ENCODE results near the gene HIVEP3. TPM values are rescaled to one million over a fixed set of nuclear protein-coding genes. Genes with fewer than 3 reads are reported as not detected.
A peak's percentile ranks its signal among the peaks of the same experiment; 100 is the strongest.

The HIVEP3 gene
- total RNA-seq, 1 experiment from 2014 or later, result 11.0 TPM

DNA sequence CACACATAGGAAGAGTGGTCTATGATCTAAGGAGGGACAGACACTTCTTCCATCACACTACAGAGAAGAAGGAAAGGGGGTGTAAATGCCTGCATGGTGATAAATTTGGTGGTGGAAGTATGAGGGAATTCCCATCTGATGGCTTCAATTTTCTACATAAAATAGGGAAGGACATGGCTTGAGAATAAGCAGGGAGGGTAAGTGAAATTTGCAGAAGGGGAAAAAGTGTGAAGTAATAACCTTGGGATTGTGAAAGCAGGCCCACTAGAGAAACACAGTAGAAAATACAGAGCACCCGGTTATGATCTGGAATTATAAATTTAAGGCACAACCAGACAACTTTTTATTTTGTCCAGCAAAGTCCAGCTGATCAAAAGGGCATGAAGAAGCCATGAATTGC, 22.7 kb upstream of the HIVEP3 start:
- intact Hi-C loops (cut with micrococcal nuclease; ENCODE audit: unreplicated experiment), result no loop called here
- H4K20me1 ChIP-seq (ENCODE audit: insufficient read depth), result peaks cover 3% of the 10 kb centered on the region; the same call in 1 of the 2 replicates
- BruUV-seq (replicated peaks), result no TSS peak
- POLR2A ChIA-PET (ENCODE audit: unreplicated experiment), result no interaction called here
- peaks cover 37% of the 10 kb centered on the region for H3K4me1 ChIP-seq (replicated peaks; ENCODE audit: insufficient read depth)
- no peak overlapping the region for H2AFZ ChIP-seq
- no peaks in the 10 kb centered on the region for H3K36me3 ChIP-seq (ENCODE audit: low read depth)
- H3K9me3 ChIP-seq (ENCODE audit: insufficient read depth, low read depth), result no peaks in the 10 kb centered on the region; the same call in 1 of the 2 replicates
- H3F3A ChIP-seq (ENCODE audit: insufficient read depth, low read depth), result peaks cover 23% of the 10 kb centered on the region
- TF ChIP-seq EZH2 (IDR thresholded peaks at IDR 0.05; ENCODE audit: low read depth), result no peak
- peaks cover 3% of the 10 kb centered on the region; the same call in 1 of the 2 replicates for H3K79me2 ChIP-seq (ENCODE audit: low read depth)
- H3K27me3 ChIP-seq (ENCODE audit: insufficient read depth, low read depth), result no peaks in the 10 kb centered on the region
- no peak overlapping the region for H3K4me3 ChIP-seq
- H3K9me2 ChIP-seq (ENCODE audit: insufficient read depth), result no peaks in the 10 kb centered on the region
- H3K27ac ChIP-seq, result no peak overlapping the region
- no peak for DNase-seq
- CTCF ChIA-PET, result no interaction called here
- H3K4me2 ChIP-seq, result no peak overlapping the region

DNA sequence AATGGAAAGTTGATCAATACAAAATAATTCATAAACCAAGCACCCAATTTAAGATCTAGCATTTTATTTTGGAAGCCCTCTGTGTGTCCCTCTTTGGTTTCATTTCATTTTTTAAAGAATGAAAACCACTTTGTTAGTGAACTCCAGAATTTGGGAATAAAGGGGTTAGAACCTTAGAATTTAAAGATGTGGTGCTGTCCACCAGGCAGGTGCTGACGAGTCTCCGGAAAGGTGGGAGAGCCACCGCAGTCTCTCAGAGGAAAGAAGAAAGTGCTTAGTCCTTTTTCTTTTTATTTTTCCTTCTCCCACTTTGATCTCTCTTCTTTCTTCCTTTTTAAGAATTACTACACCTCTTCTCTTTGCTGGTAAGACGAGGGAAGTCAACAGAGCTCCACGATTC, 20.5 kb upstream of the HIVEP3 start:
- H3F3A ChIP-seq (ENCODE audit: insufficient read depth, low read depth), result peaks cover 16% of the 10 kb centered on the region
- intact Hi-C loops (cut with micrococcal nuclease; ENCODE audit: unreplicated experiment), result no loop called here
- CTCF ChIA-PET, result no interaction called here

DNA sequence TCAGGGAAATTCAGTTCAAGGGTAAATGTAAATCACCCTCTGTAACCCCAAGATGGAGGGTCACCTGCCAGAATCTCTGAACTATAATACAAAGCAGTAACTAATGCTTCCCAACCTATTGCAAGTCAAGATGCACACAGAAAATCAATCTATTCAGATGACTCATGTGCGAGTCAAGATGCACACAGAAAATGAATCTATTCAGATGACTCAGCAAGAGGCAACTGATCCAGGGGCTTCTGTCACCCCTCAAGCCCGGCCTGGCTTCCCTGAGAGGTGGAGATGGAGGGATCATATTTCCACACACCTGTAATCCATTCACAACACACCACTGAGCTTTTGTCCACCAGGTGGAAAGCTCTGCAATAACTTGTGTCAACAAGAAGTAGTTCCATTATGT, 17.4 kb upstream of the HIVEP3 start:
- peaks cover 16% of the 10 kb centered on the region for H3F3A ChIP-seq (ENCODE audit: insufficient read depth, low read depth)
- H3K4me3 ChIP-seq, result no peak overlapping the region
- POLR2A ChIA-PET (ENCODE audit: unreplicated experiment), result no interaction called here
- H3K9me3 ChIP-seq (ENCODE audit: insufficient read depth, low read depth), result peaks cover 10% of the 10 kb centered on the region
- H4K20me1 ChIP-seq (ENCODE audit: insufficient read depth), result no peaks in the 10 kb centered on the region
- intact Hi-C loops (cut with micrococcal nuclease; ENCODE audit: unreplicated experiment), result no loop called here
- peak overlapping the region; percentile 41; the same call in 1 of the 2 replicates for H3K4me2 ChIP-seq
- H3K79me2 ChIP-seq (ENCODE audit: low read depth), result no peaks in the 10 kb centered on the region
- no TSS peak for BruUV-seq (replicated peaks)
- no peaks in the 10 kb centered on the region for H3K9me2 ChIP-seq (ENCODE audit: insufficient read depth)
- H2AFZ ChIP-seq, result no peak overlapping the region
- H3K36me3 ChIP-seq (ENCODE audit: low read depth), result no peaks in the 10 kb centered on the region; the same call in 1 of the 2 replicates
- peaks cover 27% of the 10 kb centered on the region for H3K4me1 ChIP-seq (replicated peaks; ENCODE audit: insufficient read depth)
- peak; percentile 54 to 86 for DNase-seq
- CTCF ChIA-PET, result interaction anchor here (0.6 kb wide), 1 partner anchor 100 kb away, joined by 4 read pairs; no protein-coding TSS in a partner anchor
- H3K27me3 ChIP-seq (ENCODE audit: insufficient read depth, low read depth), result no peaks in the 10 kb centered on the region
- H3K27ac ChIP-seq, result peak overlapping the region; percentile 65
- TF ChIP-seq, protein P1, sequence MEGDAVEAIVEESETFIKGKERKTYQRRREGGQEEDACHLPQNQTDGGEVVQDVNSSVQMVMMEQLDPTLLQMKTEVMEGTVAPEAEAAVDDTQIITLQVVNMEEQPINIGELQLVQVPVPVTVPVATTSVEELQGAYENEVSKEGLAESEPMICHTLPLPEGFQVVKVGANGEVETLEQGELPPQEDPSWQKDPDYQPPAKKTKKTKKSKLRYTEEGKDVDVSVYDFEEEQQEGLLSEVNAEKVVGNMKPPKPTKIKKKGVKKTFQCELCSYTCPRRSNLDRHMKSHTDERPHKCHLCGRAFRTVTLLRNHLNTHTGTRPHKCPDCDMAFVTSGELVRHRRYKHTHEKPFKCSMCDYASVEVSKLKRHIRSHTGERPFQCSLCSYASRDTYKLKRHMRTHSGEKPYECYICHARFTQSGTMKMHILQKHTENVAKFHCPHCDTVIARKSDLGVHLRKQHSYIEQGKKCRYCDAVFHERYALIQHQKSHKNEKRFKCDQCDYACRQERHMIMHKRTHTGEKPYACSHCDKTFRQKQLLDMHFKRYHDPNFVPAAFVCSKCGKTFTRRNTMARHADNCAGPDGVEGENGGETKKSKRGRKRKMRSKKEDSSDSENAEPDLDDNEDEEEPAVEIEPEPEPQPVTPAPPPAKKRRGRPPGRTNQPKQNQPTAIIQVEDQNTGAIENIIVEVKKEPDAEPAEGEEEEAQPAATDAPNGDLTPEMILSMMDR (conservative IDR thresholded peaks at IDR 0.05), result no peak
- no peak for TF ChIP-seq EZH2 (IDR thresholded peaks at IDR 0.05; ENCODE audit: low read depth)

More for the DNA sequence above, 20.5 kb upstream of the HIVEP3 start:
- Histone ChIP-seq H2AFZ (no peak overlapping the region), H3K9me3 (ENCODE audit: insufficient read depth, low read depth) (peaks cover 6% of the 10 kb centered on the region), H3K4me3 (no peak overlapping the region), H3K36me3 (ENCODE audit: low read depth) (no peaks in the 10 kb centered on the region), H3K9me2 (ENCODE audit: insufficient read depth) (no peaks in the 10 kb centered on the region), H4K20me1 (ENCODE audit: insufficient read depth) (peaks cover 3% of the 10 kb centered on the region; the same call in 1 of the 2 replicates), H3K79me2 (ENCODE audit: low read depth) (peaks cover 3% of the 10 kb centered on the region; the same call in 1 of the 2 replicates), H3K27ac (no peak overlapping the region), H3K4me1 (replicated peaks; ENCODE audit: insufficient read depth) (peaks cover 30% of the 10 kb centered on the region), H3K4me2 (no peak overlapping the region), H3K27me3 (ENCODE audit: insufficient read depth, low read depth) (no peaks in the 10 kb centered on the region)
- BruUV-seq (replicated peaks), result no TSS peak
- TF ChIP-seq, protein P1 (conservative IDR thresholded peaks at IDR 0.05), result no peak
- no peak for TF ChIP-seq EZH2 (IDR thresholded peaks at IDR 0.05; ENCODE audit: low read depth)
- POLR2A ChIA-PET (ENCODE audit: unreplicated experiment), result no interaction called here
- no peak for DNase-seq

DNA sequence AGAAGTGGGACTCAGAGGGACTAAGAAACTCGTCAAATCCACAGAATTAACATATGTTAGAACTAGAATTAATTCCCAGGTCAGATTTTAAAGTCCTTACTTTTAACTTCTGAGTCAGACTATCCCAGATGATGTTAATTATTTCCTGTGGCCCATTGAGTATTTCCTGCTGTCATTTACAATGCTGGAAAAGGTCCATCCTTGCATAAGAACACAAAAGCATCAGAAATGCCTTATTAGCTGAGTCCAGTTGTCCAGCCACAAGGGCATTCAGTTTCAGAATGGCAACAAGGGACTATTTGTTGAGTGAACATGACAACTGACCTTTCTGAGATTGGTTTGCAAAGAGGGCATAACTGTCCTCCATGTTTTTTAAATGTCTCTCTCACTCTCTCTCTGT, 16.5 kb upstream of the HIVEP3 start:
- Histone ChIP-seq H4K20me1 (ENCODE audit: insufficient read depth) (no peaks in the 10 kb centered on the region), H2AFZ (no peak overlapping the region), H3K4me2 (no peak overlapping the region), H3K27me3 (ENCODE audit: insufficient read depth, low read depth) (no peaks in the 10 kb centered on the region), H3K36me3 (ENCODE audit: low read depth) (no peaks in the 10 kb centered on the region; the same call in 1 of the 2 replicates), H3K9me3 (ENCODE audit: insufficient read depth, low read depth) (peaks cover 10% of the 10 kb centered on the region), H3K4me3 (no peak overlapping the region), H3K4me1 (replicated peaks; ENCODE audit: insufficient read depth) (peaks cover 27% of the 10 kb centered on the region), H3K27ac (peak overlapping the region; percentile 9; the same call in 1 of the 2 replicates), H3F3A (ENCODE audit: insufficient read depth, low read depth) (peaks cover 16% of the 10 kb centered on the region), H3K79me2 (ENCODE audit: low read depth) (no peaks in the 10 kb centered on the region), H3K9me2 (ENCODE audit: insufficient read depth) (no peaks in the 10 kb centered on the region)
- no TSS peak for BruUV-seq (replicated peaks)
- DNase-seq, result no peak
- intact Hi-C loops (cut with micrococcal nuclease; ENCODE audit: unreplicated experiment), result no loop called here
- POLR2A ChIA-PET (ENCODE audit: unreplicated experiment), result no interaction called here
- CTCF ChIA-PET, result interaction anchor here (0.7 kb wide), 1 partner anchor 440 kb away, joined by 3 read pairs; no protein-coding TSS in a partner anchor
- TF ChIP-seq EZH2 (IDR thresholded peaks at IDR 0.05; ENCODE audit: low read depth), result no peak
- TF ChIP-seq, protein P1 (conservative IDR thresholded peaks at IDR 0.05), result no peak
